H1 (cell line): ENCODE data around the gene C9orf152. TPM values are rescaled to one million over a fixed set of nuclear protein-coding genes. Genes with fewer than 3 reads are reported as not detected.

ENCODE experiments used
- CTCF ChIA-PET: fragments of 300-600 bp; sonication (Branson Sonifier 250); formaldehyde crosslinking; loops from one replicate; lab custom pipeline; 2021; ENCODE audit not compliant: partially characterized antibody; lab: Charles Lee
- POLR2A ChIA-PET: fragments of 300-600 bp; sonication (Branson Sonifier 250); formaldehyde crosslinking; loops from one replicate; lab custom pipeline; 2021; ENCODE audit warnings: inconsistent platforms; ENCODE audit not compliant: partially characterized antibody; lab: Charles Lee
- DNase-seq, 2 experiments: peaks; one replicate each; pipeline versions ENCODE4 v3.0.0 to v3.0.0-alpha.2; 2010 to 2022; ENCODE audit warnings: low spot score in 2 of 2, low read depth in 1 of 2, mixed read lengths in 1 of 2
- FAIRE-seq: peaks from 2 replicates; lab custom pipeline; 2011; peaks lifted over from hg19 to GRCh38; lab: Jason Lieb, UNC
- H2AFZ ChIP-seq: 2 replicates; pipeline ENCODE4 v1.8.1; 2012; ENCODE audit warnings: low read length, inconsistent platforms
- H2AK5ac ChIP-seq: 2 replicates; pipeline ENCODE4 v1.6.1; 2013; ENCODE audit warnings: low read depth, low read length
- H2BK120ac ChIP-seq: replicated peaks from 2 replicates; pipeline ENCODE3; 2013; ENCODE audit warnings: low read depth, low read length, inconsistent platforms
- H2BK12ac ChIP-seq: 2 replicates; pipeline ENCODE4 v1.6.1; 2013; ENCODE audit warnings: low read depth, low read length
- H2BK15ac ChIP-seq: 2 replicates; pipeline ENCODE4 v1.6.1; 2013; ENCODE audit warnings: low read length
- H2BK20ac ChIP-seq: 2 replicates; pipeline ENCODE4 v1.6.1; 2013; ENCODE audit warnings: low read length
- H2BK5ac ChIP-seq: 2 replicates; pipeline ENCODE4 v1.6.1; 2013; ENCODE audit warnings: low read depth, low read length
- H3K14ac ChIP-seq: 2 replicates; pipeline ENCODE4 v1.6.1; 2013; ENCODE audit warnings: inconsistent platforms; ENCODE audit not compliant: insufficient read length
- H3K18ac ChIP-seq: 2 replicates; pipeline ENCODE4 v1.6.1; 2013; ENCODE audit warnings: low read length; ENCODE audit errors: extremely low read depth
- H3K23ac ChIP-seq: 2 replicates; pipeline ENCODE4 v1.6.1; 2013; ENCODE audit warnings: inconsistent platforms; ENCODE audit not compliant: insufficient read length
- H3K23me2 ChIP-seq: 2 replicates; pipeline ENCODE4 v1.6.1; 2013; ENCODE audit warnings: low read depth, low read length
- H3K27ac ChIP-seq: 2 replicates; pipeline ENCODE4 v1.6.1; 2011; ENCODE audit warnings: low read depth, low read length, inconsistent platforms
- H3K27me3 ChIP-seq, 4 experiments: replicated peaks in 1 of 4; 1 replicate in 1 of 4; 2 replicates in 3 of 4; pipeline versions ENCODE4 v1.6.1 to v1.8.1; 2011 to 2013; ENCODE audit warnings: low read length in 3 of 4, mild to moderate bottlenecking in 3 of 4, inconsistent platforms in 2 of 4, mixed read lengths in 2 of 4, moderate library complexity in 1 of 4; ENCODE audit not compliant: control insufficient read depth in 3 of 4, insufficient read depth in 3 of 4; ENCODE audit errors: extremely low read depth in 1 of 4
- H3K36me3 ChIP-seq, 4 experiments: 2 replicates each; pipeline versions ENCODE4 v1.6.1 to v1.8.1; 2011 to 2013; ENCODE audit warnings: mild to moderate bottlenecking in 4 of 4, low read length in 3 of 4, moderate library complexity in 2 of 4, control low read depth in 1 of 4, inconsistent platforms in 1 of 4; ENCODE audit not compliant: insufficient read depth in 4 of 4, control insufficient read depth in 2 of 4
- H3K4ac ChIP-seq: replicated peaks from 2 replicates; pipeline ENCODE3; 2013; ENCODE audit warnings: low read length, low read depth, mixed read lengths, inconsistent platforms; ENCODE audit not compliant: insufficient read length
- H3K4me1 ChIP-seq, 4 experiments: replicated peaks in 1 of 4; 1 replicate in 1 of 4; 2 replicates in 3 of 4; pipeline versions ENCODE4 v1.6.1 to v1.8.1; 2011 to 2013; ENCODE audit warnings: low read length in 3 of 4, inconsistent platforms in 2 of 4, mixed read lengths in 1 of 4; ENCODE audit not compliant: insufficient read depth in 4 of 4, control insufficient read depth in 3 of 4
- H3K4me2 ChIP-seq, 2 experiments: 2 replicates each; pipeline versions ENCODE4 v1.6.1 to v1.8.1; 2011 to 2013; ENCODE audit warnings: low read depth in 2 of 2, low read length in 2 of 2, control low read depth in 1 of 2, inconsistent platforms in 1 of 2, mild to moderate bottlenecking in 1 of 2; ENCODE audit not compliant: insufficient read depth in 1 of 2
- H3K4me3 ChIP-seq, 4 experiments: fragments of 200-600, 300-600 bp in 1 of 4; sonication (generic), shearing (Covaris generic), sonication (Bioruptor Twin) in 1 of 4; 2 replicates each; pipeline versions ENCODE4 v1.5.1 to v1.8.1; 2011 to 2016; ENCODE audit warnings: low read length in 4 of 4, low read depth in 3 of 4, control low read depth in 2 of 4, inconsistent platforms in 2 of 4, mild to moderate bottlenecking in 2 of 4, mixed read lengths in 1 of 4, moderate library complexity in 1 of 4; ENCODE audit not compliant: insufficient read depth in 2 of 4; ENCODE audit errors: extremely low read depth in 1 of 4
- H3K56ac ChIP-seq: replicated peaks from 2 replicates; pipeline ENCODE3; 2013; ENCODE audit warnings: low read depth, mild to moderate bottlenecking, mixed read lengths, low read length, inconsistent platforms; ENCODE audit not compliant: insufficient read length
- H3K79me1 ChIP-seq: 2 replicates; pipeline ENCODE4 v1.6.1; 2013; ENCODE audit warnings: low read depth, low read length, control low read depth
- H3K79me2 ChIP-seq, 2 experiments: 2 replicates each; pipeline versions ENCODE4 v1.6.1 to v1.8.1; 2012 to 2013; ENCODE audit warnings: low read length in 2 of 2, mild to moderate bottlenecking in 2 of 2, inconsistent platforms in 1 of 2; ENCODE audit not compliant: insufficient read depth in 2 of 2, control insufficient read depth in 1 of 2
- H3K9ac ChIP-seq, 4 experiments: replicated peaks in 1 of 4; 1 replicate in 1 of 4; 2 replicates in 3 of 4; pipeline versions ENCODE4 v1.6.1 to v1.8.1; 2011 to 2013; ENCODE audit warnings: low read depth in 3 of 4, low read length in 3 of 4, control low read depth in 2 of 4, mild to moderate bottlenecking in 2 of 4, moderate library complexity in 2 of 4, inconsistent platforms in 1 of 4; ENCODE audit errors: extremely low read depth in 1 of 4
- H3K9me3 ChIP-seq, 2 experiments: 2 replicates each; pipeline versions ENCODE4 v1.6.1 to v1.8.1; 2012 to 2013; ENCODE audit warnings: mild to moderate bottlenecking in 2 of 2, moderate library complexity in 2 of 2, control low read depth in 1 of 2, inconsistent platforms in 1 of 2, low read depth in 1 of 2, low read length in 1 of 2, mixed read lengths in 1 of 2; ENCODE audit not compliant: insufficient read depth in 2 of 2
- H4K20me1 ChIP-seq, 2 experiments: replicated peaks in 1 of 2; 2 replicates each; pipeline versions ENCODE3 to v1.8.1; 2011 to 2013; ENCODE audit warnings: inconsistent platforms in 2 of 2, low read length in 2 of 2, mild to moderate bottlenecking in 1 of 2; ENCODE audit not compliant: insufficient read depth in 2 of 2, control insufficient read depth in 1 of 2
- H4K5ac ChIP-seq: 2 replicates; pipeline ENCODE4 v1.6.1; 2013; ENCODE audit warnings: low read length, low read depth, mixed read lengths, inconsistent platforms; ENCODE audit not compliant: insufficient read length
- H4K8ac ChIP-seq: 2 replicates; pipeline ENCODE4 v1.8.0; 2013; ENCODE audit warnings: mild to moderate bottlenecking, moderate library complexity, low read length, inconsistent platforms; ENCODE audit not compliant: insufficient read depth; ENCODE audit errors: extremely low read depth
- H4K91ac ChIP-seq: replicated peaks from 2 replicates; pipeline ENCODE3; 2013; ENCODE audit warnings: low read length, mixed read lengths, inconsistent platforms; ENCODE audit not compliant: insufficient read length
- ATF2 ChIP-seq: IDR thresholded peaks from 2 replicates; pipeline ENCODE4 v1.6.1; 2012; ENCODE audit warnings: low read length, inconsistent platforms
- CBX5 ChIP-seq: fragments of 300-800, 300-1000 bp; sonication (generic); IDR thresholded peaks from 2 replicates; pipeline ENCODE4 v1.7.1; 2016; ENCODE audit warnings: antibody characterized with exemption, low read length, low read depth
- CEBPB ChIP-seq: IDR thresholded peaks from 2 replicates; pipeline ENCODE4 v1.6.1; 2012; ENCODE audit warnings: low read depth, low read length
- FOSL1 ChIP-seq: IDR thresholded peaks from 2 replicates; pipeline ENCODE4 v1.6.1; 2011; ENCODE audit warnings: mild to moderate bottlenecking, low read depth, low read length, moderate library complexity; ENCODE audit not compliant: insufficient read depth
- NANOG ChIP-seq: IDR thresholded peaks from 2 replicates; pipeline ENCODE4 v1.6.1; 2011; ENCODE audit warnings: low read length, low read depth, mild to moderate bottlenecking, inconsistent platforms; ENCODE audit not compliant: insufficient read depth, poor library complexity, severe bottlenecking
- POLR2A ChIP-seq, 2 experiments: IDR thresholded peaks; 1 replicate in 1 of 2; 2 replicates in 1 of 2; pipeline ENCODE4 v1.6.1; 2011; ENCODE audit warnings: low read depth in 2 of 2, low read length in 2 of 2, mild to moderate bottlenecking in 2 of 2; ENCODE audit errors: control extremely low read depth in 1 of 2
- POLR2AphosphoS5 ChIP-seq: IDR thresholded peaks from 2 replicates; pipeline ENCODE4 v1.6.1; 2011; ENCODE audit warnings: low read depth, low read length
- RAD21 ChIP-seq, 2 experiments: IDR thresholded peaks in 1 of 2; conservative IDR thresholded peaks in 1 of 2; 2 replicates each; pipeline ENCODE4 v1.6.1; 2011; ENCODE audit warnings: low read depth in 2 of 2, low read length in 2 of 2, improper control_type of control experiment in 1 of 2, inconsistent platforms in 1 of 2, mild to moderate bottlenecking in 1 of 2, moderate library complexity in 1 of 2
- RXRA ChIP-seq: IDR thresholded peaks from 2 replicates; pipeline ENCODE4 v1.6.1; 2011; ENCODE audit warnings: low read depth, mild to moderate bottlenecking, low read length, moderate library complexity; ENCODE audit not compliant: insufficient read depth
- SRF ChIP-seq: IDR thresholded peaks from 2 replicates; pipeline ENCODE4 v1.6.1; 2011; ENCODE audit warnings: mild to moderate bottlenecking, low read depth, low read length, moderate library complexity
- ZNF274 ChIP-seq: IDR thresholded peaks from 2 replicates; pipeline ENCODE4 v1.7.0; 2012; ENCODE audit warnings: low read length, borderline replicate concordance; ENCODE audit errors: extremely low read depth
- WGBS, 2 experiments: shearing (Covaris generic) in 1 of 2; methylation state at CpG; one replicate each; pipeline versions ENCODE4 v1.1.6 to v1.1.7; 2013 to 2015; ENCODE audit warnings: low lambda C conversion rate in 2 of 2, mixed read lengths in 2 of 2, inconsistent platforms in 1 of 2, low coverage in 1 of 2, missing lambda C conversion rate in 1 of 2; ENCODE audit not compliant: insufficient replicate concordance in 2 of 2, insufficient coverage in 1 of 2, insufficient read length in 1 of 2; ENCODE audit errors: extremely low coverage in 1 of 2, missing lambda C conversion rate in 1 of 2; 5-methylcytosine and 5-hydroxymethylcytosine counted together
- polyA plus RNA-seq, 7 experiments: library from polyadenylated mRNA; depleted of rRNA in 3 of 7; stranded (reverse) in 5 of 7; unstranded in 2 of 7; fragments of >200 nt in 5 of 7; fragments of 200-250 nt in 2 of 7; gene quantifications; 1 replicate in 5 of 7; 2 replicates in 1 of 7; 4 replicates in 1 of 7; pipeline versions ENCODE4 v1.2.1 to v1.2.3, GENCODE V29; 2011 to 2013; ENCODE audit warnings: missing spikeins in 2 of 7, mixed read lengths in 2 of 7
- total RNA-seq: library from RNA; stranded (reverse); fragmentation: NEBNext Ultra II Directional; extraction: Animal tissue kit (Norgen Biotek cat#: 25700); gene quantifications from 2 replicates; pipeline ENCODE4 v1.2.1, GENCODE V29; 2021

Gene C9orf152
- total and polyA plus RNA-seq, 2 of the 8 experiments (the other 6 are each of a cell fraction or from before 2014, with no cell fraction given), result not detected

- Histone ChIP-seq H2BK5ac (no peak overlapping the region), H3K14ac (no peak overlapping the region), H3K23me2 (no peaks in the 10 kb centered on the region; the same call in 1 of the 2 replicates), H3K4ac (no peak overlapping the region), H3K18ac (no peak overlapping the region), H3K4me2 (no peak overlapping the region), H3K9me3 (no peaks in the 10 kb centered on the region), H2BK12ac (no peak overlapping the region), H3K23ac (no peak overlapping the region), H3K79me2 (peaks cover 0 to 29% of the 10 kb centered on the region in 2 experiments; a peak in 2 of 4 replicates), H2AK5ac (no peak overlapping the region), H2BK20ac (no peak overlapping the region), H3K9ac (no peak overlapping the region), H4K20me1 (peaks cover 9 to 22% of the 10 kb centered on the region in 2 experiments), H3K79me1 (no peaks in the 10 kb centered on the region; the same call in none of the 2 replicates), H4K8ac (no peak overlapping the region), H2BK15ac (no peak overlapping the region), H3K4me1 (peaks cover 0 to 7% (median 5%) of the 10 kb centered on the region in 4 experiments; a peak in 5 of 7 replicates), H2AFZ (no peak overlapping the region)
- FAIRE-seq (no peak), DNase-seq (no peak)
- TF ChIP-seq RXRA (no peak), NANOG (no peak), CEBPB (no peak), RAD21 (IDR thresholded peaks at IDR 0.05 in 1 of 2, conservative IDR thresholded peaks at IDR 0.05 in 1 of 2; ENCODE audit: low read depth in 2 of 2, low read length in 2 of 2) (no peak), POLR2A (IDR thresholded peaks at IDR 0.05; ENCODE audit: control extremely low read depth in 1 of 2, low read depth in 2 of 2, low read length in 2 of 2) (no peak), ZNF274 (no peak), CBX5 (no peak), SRF (no peak), FOSL1 (no peak), ATF2 (no peak), POLR2AphosphoS5 (no peak)
- TF ChIP-seq, all 59 proteins: peak for 0
- Histone ChIP-seq H3K27ac (no peak overlapping the region), H4K5ac (no peak overlapping the region), H3K56ac (no peak overlapping the region), H3K4me3 (no peak overlapping the region), H4K91ac (no peak overlapping the region), H3K27me3 (peaks cover 0 to 3% (median 1%) of the 10 kb centered on the region in 4 experiments; a peak in 2 of 7 replicates), H3K36me3 (no peaks in the 10 kb centered on the region), H2BK120ac (no peak overlapping the region)
- ChIA-PET CTCF (interaction anchor here (1.6 to 3.7 kb wide), 4 partner anchors 15 to 253 kb away, joined by 3 to 27 read pairs (median 8); no protein-coding TSS in a partner anchor), POLR2A (interaction anchor here (1.0 kb wide), 1 partner anchor 10 kb away, joined by 3 read pairs; no protein-coding TSS in a partner anchor)
- 93% methylated on average over 4 of the region's 4 CpGs; no CpG with 5 or more reads in 1 of the 2 experiments for WGBS, 2 experiments
Observed at GRCh38 chr9:110156902-110157301, 51.1 kb downstream of the C9orf152 start.
